H1 (cell line): Measurements from ENCODE around the gene CFHR5. TPM values are rescaled to one million over a fixed set of nuclear protein-coding genes. Genes with fewer than 3 reads are reported as not detected.

ENCODE experiments used
- CTCF ChIA-PET: fragments of 300-600 bp; sonication (Branson Sonifier 250); formaldehyde crosslinking; loops from one replicate; lab custom pipeline; 2021; ENCODE audit not compliant: partially characterized antibody; lab: Charles Lee
- POLR2A ChIA-PET: fragments of 300-600 bp; sonication (Branson Sonifier 250); formaldehyde crosslinking; loops from one replicate; lab custom pipeline; 2021; ENCODE audit warnings: inconsistent platforms; ENCODE audit not compliant: partially characterized antibody; lab: Charles Lee
- DNase-seq, 2 experiments: peaks; one replicate each; pipeline versions ENCODE4 v3.0.0 to v3.0.0-alpha.2; 2010 to 2022; ENCODE audit warnings: low spot score in 2 of 2, low read depth in 1 of 2, mixed read lengths in 1 of 2
- FAIRE-seq: peaks from 2 replicates; lab custom pipeline; 2011; peaks lifted over from hg19 to GRCh38; lab: Jason Lieb, UNC
- H2AFZ ChIP-seq: 2 replicates; pipeline ENCODE4 v1.8.1; 2012; ENCODE audit warnings: low read length, inconsistent platforms
- H2AK5ac ChIP-seq: 2 replicates; pipeline ENCODE4 v1.6.1; 2013; ENCODE audit warnings: low read depth, low read length
- H2BK120ac ChIP-seq: replicated peaks from 2 replicates; pipeline ENCODE3; 2013; ENCODE audit warnings: low read depth, low read length, inconsistent platforms
- H2BK12ac ChIP-seq: 2 replicates; pipeline ENCODE4 v1.6.1; 2013; ENCODE audit warnings: low read depth, low read length
- H2BK15ac ChIP-seq: 2 replicates; pipeline ENCODE4 v1.6.1; 2013; ENCODE audit warnings: low read length
- H2BK20ac ChIP-seq: 2 replicates; pipeline ENCODE4 v1.6.1; 2013; ENCODE audit warnings: low read length
- H2BK5ac ChIP-seq: 2 replicates; pipeline ENCODE4 v1.6.1; 2013; ENCODE audit warnings: low read depth, low read length
- H3K14ac ChIP-seq: 2 replicates; pipeline ENCODE4 v1.6.1; 2013; ENCODE audit warnings: inconsistent platforms; ENCODE audit not compliant: insufficient read length
- H3K18ac ChIP-seq: 2 replicates; pipeline ENCODE4 v1.6.1; 2013; ENCODE audit warnings: low read length; ENCODE audit errors: extremely low read depth
- H3K23ac ChIP-seq: 2 replicates; pipeline ENCODE4 v1.6.1; 2013; ENCODE audit warnings: inconsistent platforms; ENCODE audit not compliant: insufficient read length
- H3K23me2 ChIP-seq: 2 replicates; pipeline ENCODE4 v1.6.1; 2013; ENCODE audit warnings: low read depth, low read length
- H3K27ac ChIP-seq: 2 replicates; pipeline ENCODE4 v1.6.1; 2011; ENCODE audit warnings: low read depth, low read length, inconsistent platforms
- H3K27me3 ChIP-seq, 4 experiments: replicated peaks in 1 of 4; 1 replicate in 1 of 4; 2 replicates in 3 of 4; pipeline versions ENCODE4 v1.6.1 to v1.8.1; 2011 to 2013; ENCODE audit warnings: low read length in 3 of 4, mild to moderate bottlenecking in 3 of 4, inconsistent platforms in 2 of 4, mixed read lengths in 2 of 4, moderate library complexity in 1 of 4; ENCODE audit not compliant: control insufficient read depth in 3 of 4, insufficient read depth in 3 of 4; ENCODE audit errors: extremely low read depth in 1 of 4
- H3K36me3 ChIP-seq, 4 experiments: 2 replicates each; pipeline versions ENCODE4 v1.6.1 to v1.8.1; 2011 to 2013; ENCODE audit warnings: mild to moderate bottlenecking in 4 of 4, low read length in 3 of 4, moderate library complexity in 2 of 4, control low read depth in 1 of 4, inconsistent platforms in 1 of 4; ENCODE audit not compliant: insufficient read depth in 4 of 4, control insufficient read depth in 2 of 4
- H3K4ac ChIP-seq: replicated peaks from 2 replicates; pipeline ENCODE3; 2013; ENCODE audit warnings: low read length, low read depth, mixed read lengths, inconsistent platforms; ENCODE audit not compliant: insufficient read length
- H3K4me1 ChIP-seq, 4 experiments: replicated peaks in 1 of 4; 1 replicate in 1 of 4; 2 replicates in 3 of 4; pipeline versions ENCODE4 v1.6.1 to v1.8.1; 2011 to 2013; ENCODE audit warnings: low read length in 3 of 4, inconsistent platforms in 2 of 4, mixed read lengths in 1 of 4; ENCODE audit not compliant: insufficient read depth in 4 of 4, control insufficient read depth in 3 of 4
- H3K4me2 ChIP-seq, 2 experiments: 2 replicates each; pipeline versions ENCODE4 v1.6.1 to v1.8.1; 2011 to 2013; ENCODE audit warnings: low read depth in 2 of 2, low read length in 2 of 2, control low read depth in 1 of 2, inconsistent platforms in 1 of 2, mild to moderate bottlenecking in 1 of 2; ENCODE audit not compliant: insufficient read depth in 1 of 2
- H3K4me3 ChIP-seq, 4 experiments: fragments of 200-600, 300-600 bp in 1 of 4; sonication (generic), shearing (Covaris generic), sonication (Bioruptor Twin) in 1 of 4; 2 replicates each; pipeline versions ENCODE4 v1.5.1 to v1.8.1; 2011 to 2016; ENCODE audit warnings: low read length in 4 of 4, low read depth in 3 of 4, control low read depth in 2 of 4, inconsistent platforms in 2 of 4, mild to moderate bottlenecking in 2 of 4, mixed read lengths in 1 of 4, moderate library complexity in 1 of 4; ENCODE audit not compliant: insufficient read depth in 2 of 4; ENCODE audit errors: extremely low read depth in 1 of 4
- H3K56ac ChIP-seq: replicated peaks from 2 replicates; pipeline ENCODE3; 2013; ENCODE audit warnings: low read depth, mild to moderate bottlenecking, mixed read lengths, low read length, inconsistent platforms; ENCODE audit not compliant: insufficient read length
- H3K79me1 ChIP-seq: 2 replicates; pipeline ENCODE4 v1.6.1; 2013; ENCODE audit warnings: low read depth, low read length, control low read depth
- H3K79me2 ChIP-seq, 2 experiments: 2 replicates each; pipeline versions ENCODE4 v1.6.1 to v1.8.1; 2012 to 2013; ENCODE audit warnings: low read length in 2 of 2, mild to moderate bottlenecking in 2 of 2, inconsistent platforms in 1 of 2; ENCODE audit not compliant: insufficient read depth in 2 of 2, control insufficient read depth in 1 of 2
- H3K9ac ChIP-seq, 4 experiments: replicated peaks in 1 of 4; 1 replicate in 1 of 4; 2 replicates in 3 of 4; pipeline versions ENCODE4 v1.6.1 to v1.8.1; 2011 to 2013; ENCODE audit warnings: low read depth in 3 of 4, low read length in 3 of 4, control low read depth in 2 of 4, mild to moderate bottlenecking in 2 of 4, moderate library complexity in 2 of 4, inconsistent platforms in 1 of 4; ENCODE audit errors: extremely low read depth in 1 of 4
- H3K9me3 ChIP-seq, 2 experiments: 2 replicates each; pipeline versions ENCODE4 v1.6.1 to v1.8.1; 2012 to 2013; ENCODE audit warnings: mild to moderate bottlenecking in 2 of 2, moderate library complexity in 2 of 2, control low read depth in 1 of 2, inconsistent platforms in 1 of 2, low read depth in 1 of 2, low read length in 1 of 2, mixed read lengths in 1 of 2; ENCODE audit not compliant: insufficient read depth in 2 of 2
- H4K20me1 ChIP-seq, 2 experiments: replicated peaks in 1 of 2; 2 replicates each; pipeline versions ENCODE3 to v1.8.1; 2011 to 2013; ENCODE audit warnings: inconsistent platforms in 2 of 2, low read length in 2 of 2, mild to moderate bottlenecking in 1 of 2; ENCODE audit not compliant: insufficient read depth in 2 of 2, control insufficient read depth in 1 of 2
- H4K5ac ChIP-seq: 2 replicates; pipeline ENCODE4 v1.6.1; 2013; ENCODE audit warnings: low read length, low read depth, mixed read lengths, inconsistent platforms; ENCODE audit not compliant: insufficient read length
- H4K8ac ChIP-seq: 2 replicates; pipeline ENCODE4 v1.8.0; 2013; ENCODE audit warnings: mild to moderate bottlenecking, moderate library complexity, low read length, inconsistent platforms; ENCODE audit not compliant: insufficient read depth; ENCODE audit errors: extremely low read depth
- H4K91ac ChIP-seq: replicated peaks from 2 replicates; pipeline ENCODE3; 2013; ENCODE audit warnings: low read length, mixed read lengths, inconsistent platforms; ENCODE audit not compliant: insufficient read length
- ASH2L ChIP-seq: fragments of 200-600, 300-600 bp; sonication (generic); IDR thresholded peaks from one replicate; pipeline ENCODE4 v1.7.1; 2017; ENCODE audit warnings: low read length
- ATF3 ChIP-seq: IDR thresholded peaks from 2 replicates; pipeline ENCODE4 v1.6.1; 2011; ENCODE audit warnings: low read depth, mild to moderate bottlenecking, low read length; ENCODE audit not compliant: insufficient read depth
- NANOG ChIP-seq: IDR thresholded peaks from 2 replicates; pipeline ENCODE4 v1.6.1; 2011; ENCODE audit warnings: low read length, low read depth, mild to moderate bottlenecking, inconsistent platforms; ENCODE audit not compliant: insufficient read depth, poor library complexity, severe bottlenecking
- SIRT6 ChIP-seq: IDR thresholded peaks from one replicate; pipeline ENCODE4 v1.7.1; 2012; ENCODE audit warnings: low read length, inconsistent platforms
- USF2 ChIP-seq: IDR thresholded peaks from 2 replicates; pipeline ENCODE4 v1.6.1; 2011; ENCODE audit warnings: low read length, improper control_type of control experiment
- ZNF274 ChIP-seq: IDR thresholded peaks from 2 replicates; pipeline ENCODE4 v1.7.0; 2012; ENCODE audit warnings: low read length, borderline replicate concordance; ENCODE audit errors: extremely low read depth
- WGBS, 2 experiments: shearing (Covaris generic) in 1 of 2; methylation state at CpG; one replicate each; pipeline versions ENCODE4 v1.1.6 to v1.1.7; 2013 to 2015; ENCODE audit warnings: low lambda C conversion rate in 2 of 2, mixed read lengths in 2 of 2, inconsistent platforms in 1 of 2, low coverage in 1 of 2, missing lambda C conversion rate in 1 of 2; ENCODE audit not compliant: insufficient replicate concordance in 2 of 2, insufficient coverage in 1 of 2, insufficient read length in 1 of 2; ENCODE audit errors: extremely low coverage in 1 of 2, missing lambda C conversion rate in 1 of 2; 5-methylcytosine and 5-hydroxymethylcytosine counted together
- polyA plus RNA-seq, 7 experiments: library from polyadenylated mRNA; depleted of rRNA in 3 of 7; stranded (reverse) in 5 of 7; unstranded in 2 of 7; fragments of >200 nt in 5 of 7; fragments of 200-250 nt in 2 of 7; gene quantifications; 1 replicate in 5 of 7; 2 replicates in 1 of 7; 4 replicates in 1 of 7; pipeline versions ENCODE4 v1.2.1 to v1.2.3, GENCODE V29; 2011 to 2013; ENCODE audit warnings: missing spikeins in 2 of 7, mixed read lengths in 2 of 7
- total RNA-seq: library from RNA; stranded (reverse); fragmentation: NEBNext Ultra II Directional; extraction: Animal tissue kit (Norgen Biotek cat#: 25700); gene quantifications from 2 replicates; pipeline ENCODE4 v1.2.1, GENCODE V29; 2021

The CFHR5 gene
- total and polyA plus RNA-seq, 2 of the 8 experiments (the other 6 are each of a cell fraction or from before 2014, with no cell fraction given), result not detected

- Histone ChIP-seq H3K79me2 (no peaks in the 10 kb centered on the region), H3K23me2 (no peaks in the 10 kb centered on the region; the same call in 1 of the 2 replicates), H3K9ac (no peak overlapping the region), H3K9me3 (no peaks in the 10 kb centered on the region), H2BK15ac (no peak overlapping the region), H2BK5ac (no peak overlapping the region), H4K20me1 (no peaks in the 10 kb centered on the region), H2BK20ac (no peak overlapping the region), H3K4me3 (no peak overlapping the region), H4K91ac (no peak overlapping the region), H3K4me1 (no peaks in the 10 kb centered on the region), H3K23ac (no peak overlapping the region), H2AK5ac (no peak overlapping the region), H3K56ac (no peak overlapping the region), H3K18ac (no peak overlapping the region), H2AFZ (no peak overlapping the region), H3K4ac (no peak overlapping the region), H3K27me3 (no peaks in the 10 kb centered on the region), H4K8ac (no peak overlapping the region), H3K36me3 (no peaks in the 10 kb centered on the region), H3K14ac (no peak overlapping the region), H3K79me1 (no peaks in the 10 kb centered on the region), H4K5ac (no peak overlapping the region), H2BK120ac (no peak overlapping the region), H3K27ac (no peak overlapping the region), H2BK12ac (no peak overlapping the region), H3K4me2 (no peak overlapping the region)
- CTCF ChIA-PET, result no interaction called here
- POLR2A ChIA-PET, result interaction anchor here (1.5 kb wide), 1 partner anchor 12 kb away, joined by 3 read pairs; no protein-coding TSS in a partner anchor
- DNase-seq (no peak), FAIRE-seq (no peak)
- WGBS, 2 experiments, result 84% methylated on average over 1 of the region's 1 CpG; no CpG with 5 or more reads in 1 of the 2 experiments
- TF ChIP-seq USF2, result no peak
- no peak for TF ChIP-seq SIRT6
- no peak for TF ChIP-seq ATF3
- no peak for TF ChIP-seq ZNF274
- no peak for TF ChIP-seq NANOG
- TF ChIP-seq ASH2L, result no peak
These were observed 3.5 kb downstream of the CFHR5 start for GRCh38 chr1:196980859-196981258.
